GM12891 (cell line): ENCODE results near the gene DYSF.

Experiments
- PAX5 ChIP-seq: IDR thresholded peaks from 2 replicates; pipeline ENCODE4 v1.6.1; 2011; ENCODE audit warnings: low read length, moderate library complexity, mild to moderate bottlenecking; ENCODE audit not compliant: insufficient read depth, severe bottlenecking
- POLR2A ChIP-seq: IDR thresholded peaks from 2 replicates; pipeline ENCODE4 v1.6.1; 2011; ENCODE audit warnings: low read depth, low read length, control low read depth
- POLR2AphosphoS5 ChIP-seq: IDR thresholded peaks from 2 replicates; pipeline ENCODE4 v1.6.1; 2011; ENCODE audit warnings: low read depth, low read length, control low read depth
- POU2F2 ChIP-seq: IDR thresholded peaks from 2 replicates; pipeline ENCODE4 v1.6.1; 2011; ENCODE audit warnings: low read depth, mild to moderate bottlenecking, control low read depth, low read length, moderate library complexity

DNA sequence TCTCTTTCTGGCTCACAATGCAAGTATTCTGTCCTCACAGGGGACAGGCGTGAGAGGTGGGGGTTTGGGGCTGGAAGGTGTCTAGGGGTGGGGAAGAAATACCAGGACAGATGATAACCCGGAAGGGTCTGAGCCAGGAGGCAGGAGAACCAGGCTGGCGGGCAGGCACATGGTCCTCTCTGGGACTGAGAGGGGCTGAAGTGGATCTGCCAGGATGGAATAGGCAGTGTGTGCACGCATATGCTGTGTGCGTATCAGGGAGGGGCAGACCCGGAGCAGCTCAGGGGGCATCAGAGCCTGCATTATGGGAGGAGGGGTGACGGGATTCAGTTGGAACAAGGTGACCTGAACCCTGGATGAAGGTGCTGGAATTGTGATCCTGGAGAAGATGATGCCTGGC is 157.3 kb downstream of the DYSF start:
- no peak for TF ChIP-seq POLR2A
- TF ChIP-seq PAX5 = no peak
- TF ChIP-seq POLR2AphosphoS5 = no peak
- TF ChIP-seq POU2F2 = no peak
